ENCODE results near the gene ANKRD13D.

GRCh38 chr11:67261946-67262681 lies 27.0 kb upstream of the ANKRD13D start:
- TF ChIP-seq, protein P1, sequence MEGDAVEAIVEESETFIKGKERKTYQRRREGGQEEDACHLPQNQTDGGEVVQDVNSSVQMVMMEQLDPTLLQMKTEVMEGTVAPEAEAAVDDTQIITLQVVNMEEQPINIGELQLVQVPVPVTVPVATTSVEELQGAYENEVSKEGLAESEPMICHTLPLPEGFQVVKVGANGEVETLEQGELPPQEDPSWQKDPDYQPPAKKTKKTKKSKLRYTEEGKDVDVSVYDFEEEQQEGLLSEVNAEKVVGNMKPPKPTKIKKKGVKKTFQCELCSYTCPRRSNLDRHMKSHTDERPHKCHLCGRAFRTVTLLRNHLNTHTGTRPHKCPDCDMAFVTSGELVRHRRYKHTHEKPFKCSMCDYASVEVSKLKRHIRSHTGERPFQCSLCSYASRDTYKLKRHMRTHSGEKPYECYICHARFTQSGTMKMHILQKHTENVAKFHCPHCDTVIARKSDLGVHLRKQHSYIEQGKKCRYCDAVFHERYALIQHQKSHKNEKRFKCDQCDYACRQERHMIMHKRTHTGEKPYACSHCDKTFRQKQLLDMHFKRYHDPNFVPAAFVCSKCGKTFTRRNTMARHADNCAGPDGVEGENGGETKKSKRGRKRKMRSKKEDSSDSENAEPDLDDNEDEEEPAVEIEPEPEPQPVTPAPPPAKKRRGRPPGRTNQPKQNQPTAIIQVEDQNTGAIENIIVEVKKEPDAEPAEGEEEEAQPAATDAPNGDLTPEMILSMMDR (conservative IDR thresholded peaks at IDR 0.05): no peak
- no peak for TF ChIP-seq EZH2 (IDR thresholded peaks at IDR 0.05; ENCODE audit: low read depth)

Data from PC-9 (cell line).